C4-2B (cell line): ENCODE measurements around the gene DKK1.

Experiments used
- H3K27ac ChIP-seq: fragments of 450-650 bp; 2 replicates; pipeline ENCODE4 v1.5.1; 2017
- CTCF ChIP-seq: fragments of 450-650 bp; conservative IDR thresholded peaks from 2 replicates; pipeline ENCODE4 v1.5.1; 2017; ENCODE audit warnings: mild to moderate bottlenecking
- ZFX ChIP-seq: fragments of 450-650 bp; IDR thresholded peaks from 2 replicates; pipeline ENCODE4 v1.6.1; 2017

Gene DKK1

GRCh38 chr10:52308251-52309031 is 5.6 kb upstream of the DKK1 start:
- no peak overlapping the region for H3K27ac ChIP-seq
- TF ChIP-seq CTCF (peak; percentile 88), ZFX (no peak)

GRCh38 chr10:52312942-52313255 is 1.2 kb upstream of the DKK1 start:
- TF ChIP-seq CTCF (no peak), ZFX (no peak)
- H3K27ac ChIP-seq, result no peak overlapping the region

- TF ChIP-seq CTCF (no peak), ZFX (no peak)
- no peak overlapping the region for H3K27ac ChIP-seq
Measured at GRCh38 chr10:52313256-52313932, 687 bp upstream of the DKK1 start.

- no peak overlapping the region for H3K27ac ChIP-seq
Measured at GRCh38 chr10:52314822-52315552, 906 bp downstream of the DKK1 start.

GRCh38 chr10:52316001-52316400 is 1.9 kb downstream of the DKK1 start:
- no peak for TF ChIP-seq ZFX
- TF ChIP-seq CTCF, result no peak
- no peak overlapping the region for H3K27ac ChIP-seq

More at GRCh38 chr10:52314822-52315552, 906 bp downstream of the DKK1 start:
- TF ChIP-seq CTCF (no peak), ZFX (no peak)

- H3K27ac ChIP-seq, result no peak overlapping the region
- TF ChIP-seq CTCF (no peak), ZFX (no peak)
Measured at GRCh38 chr10:52316500-52316899, 2.4 kb downstream of the DKK1 start.
